ENCODE data around the gene ANKRD16.
"Not testable (repeated sequence)": the region's sequence is repeated elsewhere in the genome, so short reads cannot be mapped to it uniquely, and the experiment has no call there.

ANKRD16 gene

GRCh38 chr10:5889624-5890451, at the start of gene ANKRD16, which contains the start of gene FBH1:
TSS of gene ANKRD16 (minus strand) at chr10:5889893. CDS start at chr10:5889354, 539 bp downstream.
TSS of gene FBH1 (plus strand) at chr10:5890243. CDS start at chr10:5890346, 103 bp downstream.
- DNase-seq (ENCODE audit: low read depth): peak; percentile 98

- no peak for DNase-seq (ENCODE audit: low read depth)
Observed at GRCh38 chr10:5938291-5938690, 48.6 kb upstream of the ANKRD16 start.

- no peak for DNase-seq (ENCODE audit: low read depth)
Observed at GRCh38 chr10:5937016-5937415, 47.3 kb upstream of the ANKRD16 start.

GRCh38 chr10:5935628-5936027, 45.9 kb upstream of the ANKRD16 start:
- DNase-seq (ENCODE audit: low read depth): no peak

- DNase-seq (ENCODE audit: low read depth): no peak
Observed at GRCh38 chr10:5933909-5934546, 44.3 kb upstream of the ANKRD16 start.

GRCh38 chr10:5932345-5932744, 42.7 kb upstream of the ANKRD16 start:
- DNase-seq (ENCODE audit: low read depth): no peak

GRCh38 chr10:5930272-5930671, 40.6 kb upstream of the ANKRD16 start:
- DNase-seq (ENCODE audit: low read depth): no peak

- DNase-seq (ENCODE audit: low read depth): no peak
Observed at GRCh38 chr10:5929442-5929841, 39.7 kb upstream of the ANKRD16 start.

GRCh38 chr10:5927306-5927705, 37.6 kb upstream of the ANKRD16 start:
- DNase-seq (ENCODE audit: low read depth): peak; percentile 81

GRCh38 chr10:5924889-5925288, 35.2 kb upstream of the ANKRD16 start:
- DNase-seq (ENCODE audit: low read depth): no peak

- DNase-seq (ENCODE audit: low read depth): no peak
Observed at GRCh38 chr10:5921746-5922145, 32.1 kb upstream of the ANKRD16 start.

- no peak for DNase-seq (ENCODE audit: low read depth)
Observed at GRCh38 chr10:5919568-5919967, 29.9 kb upstream of the ANKRD16 start.

GRCh38 chr10:5918763-5919162, 29.1 kb upstream of the ANKRD16 start:
- DNase-seq (ENCODE audit: low read depth): no peak

GRCh38 chr10:5917305-5917704, 27.6 kb upstream of the ANKRD16 start:
- DNase-seq (ENCODE audit: low read depth): no peak

GRCh38 chr10:5915451-5915850, 25.8 kb upstream of the ANKRD16 start:
- no peak for DNase-seq (ENCODE audit: low read depth)

- DNase-seq (ENCODE audit: low read depth): no peak
Observed at GRCh38 chr10:5913736-5914135, 24.0 kb upstream of the ANKRD16 start.

GRCh38 chr10:5911670-5912069, 22.0 kb upstream of the ANKRD16 start:
- no peak for DNase-seq (ENCODE audit: low read depth)

- DNase-seq (ENCODE audit: low read depth): no peak
Observed at GRCh38 chr10:5910323-5911100, 20.8 kb upstream of the ANKRD16 start.

- DNase-seq (ENCODE audit: low read depth): not testable (repeated sequence)
Observed at GRCh38 chr10:5908676-5909075, 19.0 kb upstream of the ANKRD16 start.

- no peak for DNase-seq (ENCODE audit: low read depth)
Observed at GRCh38 chr10:5906651-5907050, 17.0 kb upstream of the ANKRD16 start.

- DNase-seq (ENCODE audit: low read depth): no peak
Observed at GRCh38 chr10:5905854-5906507, 16.3 kb upstream of the ANKRD16 start.

- no peak for DNase-seq (ENCODE audit: low read depth)
Observed at GRCh38 chr10:5904227-5904626, 14.5 kb upstream of the ANKRD16 start.

Measured in stromal cell of bone marrow (primary cell).